CD4-positive, alpha-beta T cell treated with Interferon gamma for 1 hour (primary cell): ENCODE measurements around the gene C1orf105.
"Not testable (repeated sequence)": the region's sequence is repeated elsewhere in the genome, so short reads cannot be mapped to it uniquely, and the experiment has no call there.

Source experiments
- DNase-seq: peaks from one replicate; pipeline ENCODE4 v3.0.0-alpha.2; 2020

Gene C1orf105

GRCh38 chr1:172420385-172420784, at the start of gene C1orf105:
TSS of gene C1orf105 (plus strand) at chr1:172420685. CDS start at chr1:172420886, 201 bp downstream.
- no peak for DNase-seq

- DNase-seq = not testable (repeated sequence)
Measured at GRCh38 chr1:172371646-172372045, 48.8 kb upstream of the C1orf105 start.

- no peak for DNase-seq
Measured at GRCh38 chr1:172373864-172374263, 46.6 kb upstream of the C1orf105 start.

GRCh38 chr1:172375211-172375631, 45.3 kb upstream of the C1orf105 start:
- DNase-seq = no peak

GRCh38 chr1:172376431-172376830, 44.1 kb upstream of the C1orf105 start:
- no peak for DNase-seq

GRCh38 chr1:172377565-172377964, 42.9 kb upstream of the C1orf105 start:
- DNase-seq = no peak

GRCh38 chr1:172378109-172378760, 42.2 kb upstream of the C1orf105 start:
- no peak for DNase-seq

- peak; percentile 32 for DNase-seq
Measured at GRCh38 chr1:172380441-172381244, 39.8 kb upstream of the C1orf105 start.

- no peak for DNase-seq
Measured at GRCh38 chr1:172381946-172382345, 38.5 kb upstream of the C1orf105 start.

GRCh38 chr1:172382406-172382805, 38.1 kb upstream of the C1orf105 start:
- DNase-seq = no peak

- DNase-seq = no peak
Measured at GRCh38 chr1:172382990-172383389, 37.5 kb upstream of the C1orf105 start.

GRCh38 chr1:172383536-172383935, 36.9 kb upstream of the C1orf105 start:
- DNase-seq = no peak

- no peak for DNase-seq
Measured at GRCh38 chr1:172384656-172385055, 35.8 kb upstream of the C1orf105 start.

- no peak for DNase-seq
Measured at GRCh38 chr1:172386046-172386445, 34.4 kb upstream of the C1orf105 start.

- no peak for DNase-seq
Measured at GRCh38 chr1:172388490-172388889, 32.0 kb upstream of the C1orf105 start.

- no peak for DNase-seq
Measured at GRCh38 chr1:172390301-172390682, 30.2 kb upstream of the C1orf105 start.

GRCh38 chr1:172390683-172391551, 29.6 kb upstream of the C1orf105 start:
- peak; percentile 48 for DNase-seq

- DNase-seq = no peak
Measured at GRCh38 chr1:172391976-172392375, 28.5 kb upstream of the C1orf105 start.

- DNase-seq = peak; percentile 11
Measured at GRCh38 chr1:172393354-172393753, 27.1 kb upstream of the C1orf105 start.

GRCh38 chr1:172394141-172394751, 26.2 kb upstream of the C1orf105 start:
- DNase-seq = peak; percentile 70

- DNase-seq = no peak
Measured at GRCh38 chr1:172394811-172395210, 25.7 kb upstream of the C1orf105 start.

- no peak for DNase-seq
Measured at GRCh38 chr1:172395576-172395975, 24.9 kb upstream of the C1orf105 start.

GRCh38 chr1:172397221-172397620, 23.3 kb upstream of the C1orf105 start:
- no peak for DNase-seq
